Epithelial cell of esophagus (primary cell): Measurements from ENCODE around the gene DEPDC7.

Source experiments
- DNase-seq: peaks from one replicate; pipeline ENCODE4 v3.0.0; 2010; ENCODE audit warnings: low read depth
- H3K4me3 ChIP-seq: 2 replicates; pipeline ENCODE4 v1.5.1; 2011; ENCODE audit warnings: mild to moderate bottlenecking, low read length, control low read depth
- TF ChIP-seq, protein P1 (sequence below): IDR thresholded peaks from 2 replicates; pipeline ENCODE4 v1.5.1; 2011; ENCODE audit warnings: low read depth, mild to moderate bottlenecking, low read length, control low read depth, inconsistent platforms; ENCODE audit not compliant: insufficient read depth; ENCODE audit errors: missing control alignments

Gene DEPDC7

DNA sequence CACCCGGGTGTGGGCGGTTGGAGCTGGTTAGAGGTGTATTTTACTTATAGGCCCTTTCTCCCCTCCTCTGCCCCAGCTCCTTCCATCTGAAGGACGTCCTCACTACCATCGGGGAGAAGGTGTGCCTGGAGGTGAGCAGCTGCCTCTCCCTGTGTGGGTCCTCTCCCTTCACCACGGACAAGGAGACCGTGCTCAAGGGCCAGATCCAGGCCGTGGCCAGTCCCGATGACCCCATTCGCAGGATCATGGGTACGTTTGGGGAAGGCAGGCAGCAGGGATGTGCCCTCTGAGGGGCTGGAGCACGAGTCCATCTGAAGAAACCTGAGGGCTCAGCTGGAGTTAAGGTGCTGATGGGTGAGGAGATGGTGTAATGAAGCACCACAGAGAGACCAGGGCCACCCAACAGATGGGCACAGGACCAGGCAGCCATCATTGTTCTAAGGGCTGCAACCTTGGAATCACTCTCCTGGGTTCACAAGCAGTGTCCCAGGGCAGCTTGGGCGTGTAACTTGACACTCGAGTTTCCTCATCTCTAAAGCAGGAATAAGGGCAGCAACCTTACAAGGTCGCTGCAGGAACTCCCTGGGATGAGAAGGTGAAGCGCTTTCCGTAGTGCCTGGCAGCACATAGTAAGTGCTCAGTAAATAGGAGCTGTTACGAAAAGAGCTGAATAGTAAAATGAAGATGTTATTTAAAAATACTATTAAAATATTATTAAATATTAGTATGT is 53.1 kb downstream of the DEPDC7 start:
- TF ChIP-seq, protein P1, sequence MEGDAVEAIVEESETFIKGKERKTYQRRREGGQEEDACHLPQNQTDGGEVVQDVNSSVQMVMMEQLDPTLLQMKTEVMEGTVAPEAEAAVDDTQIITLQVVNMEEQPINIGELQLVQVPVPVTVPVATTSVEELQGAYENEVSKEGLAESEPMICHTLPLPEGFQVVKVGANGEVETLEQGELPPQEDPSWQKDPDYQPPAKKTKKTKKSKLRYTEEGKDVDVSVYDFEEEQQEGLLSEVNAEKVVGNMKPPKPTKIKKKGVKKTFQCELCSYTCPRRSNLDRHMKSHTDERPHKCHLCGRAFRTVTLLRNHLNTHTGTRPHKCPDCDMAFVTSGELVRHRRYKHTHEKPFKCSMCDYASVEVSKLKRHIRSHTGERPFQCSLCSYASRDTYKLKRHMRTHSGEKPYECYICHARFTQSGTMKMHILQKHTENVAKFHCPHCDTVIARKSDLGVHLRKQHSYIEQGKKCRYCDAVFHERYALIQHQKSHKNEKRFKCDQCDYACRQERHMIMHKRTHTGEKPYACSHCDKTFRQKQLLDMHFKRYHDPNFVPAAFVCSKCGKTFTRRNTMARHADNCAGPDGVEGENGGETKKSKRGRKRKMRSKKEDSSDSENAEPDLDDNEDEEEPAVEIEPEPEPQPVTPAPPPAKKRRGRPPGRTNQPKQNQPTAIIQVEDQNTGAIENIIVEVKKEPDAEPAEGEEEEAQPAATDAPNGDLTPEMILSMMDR, result no peak
- DNase-seq, result no peak
- no peak overlapping the region for H3K4me3 ChIP-seq

GRCh38 chr11:33072465-33072864 is 56.8 kb downstream of the DEPDC7 start:
- DNase-seq, result no peak
- H3K4me3 ChIP-seq, result no peak overlapping the region
- TF ChIP-seq, protein P1, result no peak
